ENCODE data around the gene SLC6A2.
A peak's percentile ranks its signal among the peaks of the same experiment; 100 is the strongest.

Gene SLC6A2

DNA sequence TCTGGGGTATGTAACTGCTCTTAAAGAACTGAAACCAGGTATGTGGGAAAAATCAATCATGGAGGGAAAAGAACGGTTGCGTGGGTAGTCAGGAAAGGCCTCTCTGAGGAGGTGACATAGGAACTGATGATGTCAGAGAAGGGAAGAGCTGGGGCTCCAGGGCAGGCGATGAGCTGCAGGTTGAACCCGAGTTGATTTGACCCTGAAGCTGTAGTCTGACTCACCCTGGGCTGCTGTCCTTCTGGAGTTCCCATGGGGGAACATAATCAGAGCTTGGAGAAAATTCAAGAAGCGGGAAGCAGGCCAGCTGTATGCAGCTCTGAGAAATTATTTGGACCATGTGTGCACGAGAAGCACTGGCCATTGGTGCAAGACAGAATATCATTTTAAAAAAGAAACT, 16.7 kb downstream of the SLC6A2 start:
- DNase-seq: no peak

DNA sequence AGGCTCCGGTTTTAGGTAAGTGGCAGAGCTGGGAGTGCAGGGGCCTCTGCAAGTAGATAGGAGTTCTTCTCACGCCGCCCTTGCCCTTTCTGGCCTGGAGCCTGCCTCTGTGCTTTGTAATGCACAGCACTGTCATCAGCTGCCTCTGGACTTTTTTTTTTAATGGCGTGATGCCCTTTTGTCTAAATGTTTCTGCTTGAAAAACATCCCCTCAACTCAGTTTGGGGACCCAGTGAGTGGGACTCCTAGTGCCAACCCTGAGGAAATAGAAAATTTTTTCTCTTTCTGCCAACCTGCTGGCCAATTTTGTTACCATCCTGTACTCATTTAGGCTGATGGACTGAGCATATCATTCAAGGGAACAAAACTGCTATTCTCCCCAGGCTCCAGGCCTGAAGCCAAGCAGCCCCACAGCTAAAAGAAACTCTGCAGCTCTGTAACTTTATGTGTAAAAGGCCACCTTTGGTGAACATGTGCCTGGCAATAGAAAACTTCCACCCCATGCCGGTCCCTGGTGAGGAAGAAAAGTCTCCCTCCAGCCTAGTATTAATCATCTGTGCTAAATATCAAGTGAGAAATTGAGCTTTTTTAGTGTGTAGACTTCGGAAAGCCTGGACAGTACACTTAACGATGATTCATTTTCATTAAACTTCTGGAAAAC, 22.5 kb downstream of the SLC6A2 start:
- DNase-seq: no peak

DNA sequence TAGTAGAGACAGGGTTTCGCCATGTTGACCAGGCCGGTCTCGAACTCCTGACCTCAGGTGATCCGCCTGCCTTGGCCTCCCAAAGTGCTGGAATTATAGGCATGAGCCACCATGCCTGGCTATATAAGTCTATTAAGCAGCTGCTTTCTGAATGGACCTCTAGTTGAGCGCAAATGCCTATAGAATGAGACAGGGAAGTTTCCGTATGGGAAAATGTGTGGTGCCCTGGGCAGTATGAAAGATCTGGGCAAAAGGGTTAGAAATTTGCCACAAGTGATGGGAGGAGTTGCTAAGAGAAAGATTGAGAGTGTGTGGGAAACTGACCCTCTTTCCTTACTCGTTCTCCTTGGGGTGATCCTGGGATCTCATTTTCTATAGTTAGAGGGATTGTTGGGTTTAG, 26.3 kb downstream of the SLC6A2 start:
- DNase-seq: no peak

DNA sequence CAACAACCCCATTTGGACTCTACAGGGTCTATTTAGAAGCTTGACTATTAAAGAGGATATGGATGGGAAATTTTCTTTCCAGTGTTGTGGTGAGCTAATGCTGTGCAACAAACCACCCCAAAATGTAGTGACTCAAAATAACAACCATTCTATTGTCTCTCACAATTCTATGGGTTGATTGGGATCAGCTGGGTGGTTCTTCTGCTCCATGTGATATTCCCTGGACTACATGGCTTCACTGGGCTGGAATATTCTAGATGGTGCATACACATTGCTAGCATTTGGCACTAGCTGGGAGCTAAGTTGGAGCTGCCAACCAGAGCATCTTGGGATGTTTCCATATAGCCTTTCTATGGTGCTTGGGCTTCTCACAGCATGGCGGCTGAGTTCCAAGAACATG, 30.2 kb downstream of the SLC6A2 start:
- no peak for DNase-seq

DNA sequence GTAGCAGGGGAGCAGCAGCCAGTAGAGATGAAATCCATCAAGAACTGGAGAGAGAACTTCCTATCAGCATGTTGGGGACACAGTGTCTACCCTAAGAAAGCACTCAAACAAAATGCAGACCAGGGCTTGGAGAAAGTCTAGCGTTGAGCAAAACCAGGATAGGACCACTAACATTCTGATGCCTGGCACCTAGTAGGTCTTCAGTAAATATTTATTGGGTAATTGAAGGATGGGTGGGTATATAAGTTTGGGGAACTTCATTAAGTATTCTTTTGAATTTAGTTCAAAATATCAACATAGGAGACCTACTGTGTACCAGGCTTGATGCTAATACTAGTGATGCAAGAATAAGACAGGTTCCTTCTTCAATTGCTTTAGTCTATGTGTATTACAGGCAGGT, 30.9 kb downstream of the SLC6A2 start:
- DNase-seq: no peak

DNA sequence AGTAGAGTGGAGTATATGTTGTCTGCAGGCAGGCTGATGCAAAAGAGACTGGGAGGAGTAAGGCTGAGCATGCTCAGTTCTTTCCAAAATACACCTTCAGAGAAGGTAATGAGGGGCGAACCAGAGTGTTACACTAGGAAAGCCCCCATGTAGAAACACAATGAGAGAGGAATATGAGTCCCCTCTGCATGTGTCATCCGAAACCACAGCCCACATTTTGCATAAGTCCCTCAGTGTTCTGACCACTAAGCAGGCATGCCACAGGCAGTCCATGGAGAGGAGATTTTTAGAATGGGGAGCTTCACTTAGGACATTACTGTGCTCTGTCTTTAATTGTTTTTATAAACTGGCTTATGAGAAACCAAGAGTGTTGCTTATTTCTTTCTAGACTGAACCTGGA, 32.0 kb downstream of the SLC6A2 start:
- no peak for DNase-seq

DNA sequence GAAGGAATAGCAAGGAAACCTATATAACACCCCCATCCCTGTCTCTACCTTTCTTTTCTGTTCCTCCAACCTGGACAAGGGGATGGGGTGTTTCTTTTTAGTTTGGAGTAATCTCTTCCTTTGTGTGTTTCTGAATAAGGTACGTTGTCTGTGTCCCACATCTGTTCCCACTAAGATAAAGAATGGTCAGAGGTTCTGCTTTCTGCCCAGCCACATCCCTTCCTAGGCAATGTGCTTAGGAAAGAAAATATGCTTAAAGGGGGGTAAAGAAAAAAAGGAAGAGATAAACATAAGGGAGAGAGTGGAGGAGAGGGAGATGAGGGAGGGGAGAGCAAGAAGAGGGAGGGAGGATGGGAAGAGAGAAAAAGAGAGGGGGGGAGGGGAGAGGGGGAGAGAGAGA, 35.1 kb downstream of the SLC6A2 start:
- DNase-seq: no peak

DNA sequence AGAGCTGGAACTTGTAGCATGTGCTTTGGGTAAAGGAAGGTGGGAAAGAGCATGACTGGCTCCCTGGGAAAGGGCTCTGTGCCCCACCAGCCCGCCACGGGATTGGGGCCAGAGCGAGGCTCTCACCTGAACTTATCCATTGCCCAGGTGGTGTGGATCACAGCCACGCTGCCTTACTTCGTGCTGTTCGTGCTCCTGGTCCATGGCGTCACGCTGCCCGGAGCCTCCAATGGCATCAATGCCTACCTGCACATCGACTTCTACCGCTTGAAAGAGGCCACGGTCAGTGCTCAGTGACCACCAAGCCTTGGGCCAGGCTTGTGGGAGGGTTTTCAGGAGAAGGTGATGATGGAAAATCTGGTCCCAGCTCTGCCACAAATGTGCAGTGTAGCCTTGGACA, 36.0 kb downstream of the SLC6A2 start:
- DNase-seq: no peak

DNA sequence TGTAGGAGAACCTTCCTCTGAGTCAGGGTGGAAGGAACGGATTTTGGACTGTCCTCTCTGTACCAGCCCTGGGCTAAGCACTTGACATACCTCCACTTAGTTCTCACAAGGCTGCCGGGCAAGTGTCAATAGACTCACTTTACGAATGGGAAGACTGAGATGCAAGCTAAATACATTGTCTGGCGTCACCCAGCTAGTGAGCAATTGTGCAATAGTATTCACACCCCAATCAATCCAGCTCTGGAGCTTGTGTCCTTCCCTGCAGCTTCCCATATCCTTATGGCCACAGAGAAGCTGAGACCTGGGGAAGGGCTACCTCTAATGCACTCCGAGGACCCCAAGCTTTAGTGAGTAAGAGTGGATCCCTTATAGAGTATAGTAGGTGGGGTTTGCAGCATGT, 39.8 kb downstream of the SLC6A2 start:
- DNase-seq: no peak

DNA sequence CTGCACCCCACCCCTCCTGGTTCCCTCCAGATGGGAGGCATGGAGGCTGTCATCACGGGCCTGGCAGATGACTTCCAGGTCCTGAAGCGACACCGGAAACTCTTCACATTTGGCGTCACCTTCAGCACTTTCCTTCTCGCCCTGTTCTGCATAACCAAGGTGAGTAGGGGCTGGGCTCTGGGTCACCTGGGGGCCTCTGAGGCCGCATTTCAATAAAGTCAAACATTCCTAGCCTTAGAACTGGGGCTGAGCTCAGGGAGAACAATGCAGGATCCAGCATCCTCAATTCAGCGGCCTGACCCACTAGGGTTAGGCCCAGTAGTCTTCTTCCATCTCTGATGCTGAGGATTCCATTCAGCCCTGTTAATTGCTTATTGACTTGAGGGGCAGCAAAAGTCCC, 42.1 kb downstream of the SLC6A2 start:
- DNase-seq: peak; percentile 12

DNA sequence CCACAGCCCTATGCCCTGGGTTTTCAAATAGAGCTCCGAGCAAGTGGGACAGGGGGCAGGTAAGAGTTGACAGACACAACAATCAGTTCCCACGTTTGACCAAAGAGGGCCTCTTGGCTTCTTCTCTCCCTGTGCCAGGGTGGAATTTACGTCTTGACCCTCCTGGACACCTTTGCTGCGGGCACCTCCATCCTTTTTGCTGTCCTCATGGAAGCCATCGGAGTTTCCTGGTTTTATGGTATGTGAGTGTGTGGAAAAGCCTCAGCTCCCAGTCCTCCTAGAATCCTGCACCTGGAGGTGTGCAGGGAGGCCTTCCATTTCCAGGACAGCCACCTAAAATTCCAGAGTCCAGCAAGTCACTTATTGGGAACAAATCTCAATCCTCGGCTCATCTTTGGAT, 42.5 kb downstream of the SLC6A2 start:
- no peak for DNase-seq

DNA sequence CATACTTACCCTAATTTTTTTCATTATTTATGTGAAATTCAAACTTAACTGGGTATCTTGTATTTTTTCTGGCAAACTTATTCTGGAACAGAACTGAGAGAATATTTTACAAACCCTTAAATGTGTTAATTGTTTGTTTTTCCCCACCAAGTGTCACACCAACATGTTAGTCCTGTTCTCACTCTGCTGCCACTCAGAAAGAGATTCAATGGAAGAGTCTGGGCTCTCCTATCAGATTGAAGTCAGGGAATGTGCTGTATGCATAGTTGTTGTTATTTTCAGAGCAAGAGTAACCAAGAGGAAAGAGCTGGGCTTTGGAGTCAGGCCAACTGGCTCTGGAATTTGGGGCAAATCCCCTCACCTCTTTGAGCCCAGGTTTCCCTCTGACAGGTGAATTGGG, 43.2 kb downstream of the SLC6A2 start:
- DNase-seq: peak; percentile 9

DNA sequence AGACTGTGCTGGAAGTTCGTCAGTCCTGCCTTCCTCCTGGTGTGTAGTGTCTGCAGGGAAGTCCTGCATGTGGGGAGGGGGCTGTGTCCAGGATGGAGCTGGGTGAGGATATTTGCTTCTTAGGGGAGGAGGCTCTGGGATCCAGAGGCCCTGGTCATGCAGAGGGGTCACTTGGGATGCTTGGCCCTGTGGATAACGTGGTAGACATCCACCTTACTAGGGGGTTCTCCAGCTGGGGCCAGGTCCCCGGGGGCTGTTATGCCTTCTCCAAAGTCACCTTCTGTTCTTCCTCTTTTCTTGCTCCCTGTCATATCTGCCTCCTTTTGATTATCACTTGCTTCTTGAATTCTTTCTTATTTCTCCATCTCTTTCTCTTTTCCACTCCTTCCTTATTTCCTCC, 43.8 kb downstream of the SLC6A2 start:
- peak; percentile 28 for DNase-seq

DNA sequence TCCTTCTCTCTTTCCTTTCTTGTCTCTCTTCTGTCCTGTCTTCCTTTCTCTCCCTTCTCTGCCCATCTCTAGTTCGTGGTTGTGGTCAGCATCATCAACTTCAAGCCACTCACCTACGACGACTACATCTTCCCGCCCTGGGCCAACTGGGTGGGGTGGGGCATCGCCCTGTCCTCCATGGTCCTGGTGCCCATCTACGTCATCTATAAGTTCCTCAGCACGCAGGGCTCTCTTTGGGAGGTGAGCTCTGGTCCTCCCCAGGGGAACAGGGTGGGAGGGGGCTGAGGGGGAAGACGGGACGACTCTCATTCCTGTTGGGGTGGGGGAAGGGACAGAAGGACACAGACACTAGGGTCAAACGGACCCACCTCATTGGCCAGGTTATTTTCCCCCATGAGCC, 44.3 kb downstream of the SLC6A2 start:
- peak; percentile 2 for DNase-seq

DNA sequence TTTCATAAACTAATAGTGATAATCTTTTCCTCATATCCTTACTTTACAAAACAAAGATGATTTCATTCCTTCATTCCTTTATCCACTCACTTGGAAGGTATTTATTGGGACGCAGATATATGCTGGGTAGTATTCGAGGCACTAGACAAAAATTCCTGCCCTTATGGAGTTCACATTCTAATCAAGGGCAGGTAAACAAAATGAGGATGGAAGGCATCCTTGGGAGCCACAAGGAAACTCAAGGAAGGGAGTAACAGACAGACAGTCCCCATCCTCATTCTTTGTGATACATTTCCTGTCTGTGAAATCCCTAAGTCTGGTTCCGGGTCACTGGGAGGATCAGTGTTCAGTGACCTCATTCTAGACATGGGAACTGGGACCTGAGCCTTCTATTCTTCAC, 45.2 kb downstream of the SLC6A2 start:
- DNase-seq: no peak

DNA sequence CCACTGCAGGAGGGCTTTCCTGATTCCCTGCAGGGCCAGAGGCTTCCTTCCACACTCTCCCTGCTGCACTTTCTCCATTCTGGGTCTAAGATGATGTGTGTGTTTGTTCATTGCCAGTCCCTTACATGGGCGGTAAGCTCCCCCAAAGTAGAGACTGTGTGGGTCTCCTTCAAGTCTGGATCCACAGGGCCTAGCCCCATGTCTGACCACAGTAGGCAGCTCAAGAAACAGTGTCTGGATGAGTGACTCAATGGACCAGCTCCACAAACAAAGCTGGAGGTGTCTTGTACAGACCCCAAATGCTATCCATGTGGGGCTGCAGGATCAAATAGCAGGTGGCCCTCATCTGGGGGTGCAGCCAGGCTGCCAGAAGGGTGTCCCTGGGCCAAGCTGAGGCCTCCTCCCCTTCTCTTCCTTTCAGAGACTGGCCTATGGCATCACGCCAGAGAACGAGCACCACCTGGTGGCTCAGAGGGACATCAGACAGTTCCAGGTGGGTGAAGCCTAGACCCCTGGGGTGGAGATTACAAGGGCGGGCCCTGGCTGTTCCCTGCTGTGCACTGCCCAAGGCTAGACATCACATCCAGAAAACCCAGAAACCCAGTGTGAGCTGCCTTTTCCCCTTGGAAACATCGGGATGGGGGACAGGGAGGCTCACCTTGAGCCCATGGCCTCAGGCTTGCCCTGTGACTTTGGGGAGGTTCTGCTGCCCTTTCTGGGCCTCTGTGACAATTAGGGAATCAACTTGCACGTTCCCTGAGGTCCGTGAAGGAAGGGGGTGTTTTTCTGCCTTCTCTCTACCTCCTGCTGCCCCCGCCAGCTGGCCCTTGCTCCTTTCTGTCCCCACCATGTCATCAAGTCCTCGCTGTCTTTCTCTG, 45.9 kb downstream of the SLC6A2 start:
- DNase-seq: peak; percentile 70

DNA sequence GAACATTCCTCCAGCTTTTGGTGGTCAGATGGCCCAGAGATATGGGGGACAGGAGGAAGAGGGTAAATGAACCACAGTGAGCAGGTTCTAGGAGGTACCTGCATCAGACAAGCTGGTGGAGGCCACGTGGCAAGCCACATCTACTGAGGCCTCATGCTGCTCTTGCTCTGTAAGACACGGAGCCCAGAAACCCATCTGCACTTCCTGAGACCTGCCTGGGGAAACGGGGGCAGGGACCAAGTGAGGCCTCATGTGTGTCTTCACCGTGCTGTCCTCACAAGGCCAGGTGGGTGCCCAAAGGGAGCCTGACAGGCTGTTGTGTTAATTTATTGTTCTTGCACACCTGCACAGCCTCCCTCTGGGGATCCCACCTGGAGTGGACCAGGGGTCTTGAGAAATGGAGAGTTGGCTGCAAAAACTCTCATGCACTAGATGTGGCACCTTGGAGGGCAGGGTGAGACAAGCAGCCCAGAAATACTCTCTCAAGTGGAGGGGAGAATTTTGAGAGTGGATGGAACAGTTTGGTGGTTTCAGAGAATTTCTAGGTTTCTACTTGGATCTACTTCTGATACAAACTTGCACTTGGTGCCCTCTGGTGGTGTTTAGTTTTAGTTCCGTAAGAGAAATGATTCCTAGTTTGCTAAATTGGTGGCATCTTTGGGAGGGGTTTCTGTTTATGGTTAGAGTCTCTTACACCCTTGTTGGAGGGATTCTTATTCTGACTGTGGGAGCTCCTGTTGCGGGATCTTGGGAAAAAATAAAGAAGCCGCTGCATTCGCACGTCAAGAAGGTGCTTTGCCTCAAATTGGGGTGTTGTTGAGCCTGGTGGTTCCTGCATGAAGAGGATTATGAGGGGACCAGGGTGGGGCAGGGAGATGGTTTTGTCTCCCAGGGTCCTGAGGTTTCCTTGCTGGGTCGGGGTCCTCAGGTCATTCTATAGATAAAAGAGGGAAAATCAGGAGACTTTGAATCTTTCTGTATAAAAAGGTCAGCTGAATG, 47.5 kb downstream of the SLC6A2 start:
- DNase-seq: no peak

DNA sequence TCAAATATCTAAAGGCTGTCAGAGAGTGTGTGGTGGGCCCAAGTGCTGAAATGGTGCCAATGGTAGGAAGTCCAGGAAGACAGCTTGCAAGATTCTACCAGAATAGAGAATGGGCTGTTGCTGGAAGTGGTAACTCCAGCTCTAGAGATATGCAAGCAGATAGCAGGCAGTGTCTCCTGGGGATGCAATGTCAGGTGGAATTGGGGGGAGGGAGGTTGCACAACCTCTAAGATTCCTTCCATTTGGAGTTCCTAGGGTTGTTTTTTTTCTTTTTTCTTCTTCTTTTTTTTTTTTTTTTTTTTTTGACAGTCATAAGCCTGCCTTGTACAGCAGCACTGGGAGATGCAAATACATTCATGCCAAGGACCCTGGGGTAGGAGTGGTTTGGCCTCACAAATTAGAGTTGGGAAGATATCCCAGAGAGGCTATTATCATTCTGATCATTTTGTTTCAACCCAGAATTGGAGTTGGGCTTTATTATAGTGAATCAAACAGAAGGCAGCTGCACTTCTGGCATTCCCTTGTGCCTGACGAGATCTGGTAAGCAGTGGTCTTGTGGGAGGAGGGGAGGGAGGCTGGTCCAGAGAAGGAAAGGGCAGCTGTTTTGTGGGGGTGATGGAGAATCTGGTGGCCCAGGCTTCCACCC, 51.1 kb downstream of the SLC6A2 start:
- DNase-seq: no peak

DNA sequence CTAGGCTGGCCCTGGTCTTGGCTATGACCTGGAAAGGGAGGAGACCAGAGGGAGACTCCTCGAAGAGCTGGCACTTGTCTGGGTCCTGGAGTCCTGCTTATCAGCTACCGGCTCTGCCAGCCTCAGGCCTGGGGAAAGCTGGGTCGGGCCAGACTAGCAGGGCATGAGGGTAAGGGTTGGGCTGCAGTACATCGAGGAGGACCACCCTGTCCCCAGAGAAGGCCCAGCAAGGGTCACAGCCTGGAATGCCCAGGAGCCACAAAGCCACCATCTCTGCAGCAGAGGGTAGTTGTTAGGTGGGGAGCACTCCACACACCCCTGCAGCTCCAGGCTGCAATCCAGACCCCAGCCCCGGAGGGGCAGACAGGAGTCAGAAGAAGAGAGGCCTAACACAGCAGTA, 54.0 kb downstream of the SLC6A2 start:
- DNase-seq: no peak

DNA sequence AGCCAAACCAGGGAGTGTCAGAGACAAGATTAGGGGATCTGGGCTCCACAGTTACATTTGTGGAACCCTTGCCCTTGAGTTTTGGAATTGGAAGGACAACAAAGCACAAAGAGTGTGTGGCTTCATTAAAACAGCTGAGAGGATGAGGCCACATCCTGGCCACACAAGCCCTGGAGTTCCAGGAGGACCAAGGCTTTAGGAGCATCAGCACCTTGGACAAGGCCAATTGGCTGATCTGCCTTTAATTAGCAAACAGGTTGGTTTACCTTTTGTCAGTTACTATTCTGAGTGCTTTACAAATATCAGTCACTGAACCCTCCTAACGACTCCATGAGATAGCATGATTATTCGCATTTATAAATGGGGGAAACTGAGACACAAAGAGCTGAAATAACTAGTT, 54.7 kb downstream of the SLC6A2 start:
- no peak for DNase-seq

DNA sequence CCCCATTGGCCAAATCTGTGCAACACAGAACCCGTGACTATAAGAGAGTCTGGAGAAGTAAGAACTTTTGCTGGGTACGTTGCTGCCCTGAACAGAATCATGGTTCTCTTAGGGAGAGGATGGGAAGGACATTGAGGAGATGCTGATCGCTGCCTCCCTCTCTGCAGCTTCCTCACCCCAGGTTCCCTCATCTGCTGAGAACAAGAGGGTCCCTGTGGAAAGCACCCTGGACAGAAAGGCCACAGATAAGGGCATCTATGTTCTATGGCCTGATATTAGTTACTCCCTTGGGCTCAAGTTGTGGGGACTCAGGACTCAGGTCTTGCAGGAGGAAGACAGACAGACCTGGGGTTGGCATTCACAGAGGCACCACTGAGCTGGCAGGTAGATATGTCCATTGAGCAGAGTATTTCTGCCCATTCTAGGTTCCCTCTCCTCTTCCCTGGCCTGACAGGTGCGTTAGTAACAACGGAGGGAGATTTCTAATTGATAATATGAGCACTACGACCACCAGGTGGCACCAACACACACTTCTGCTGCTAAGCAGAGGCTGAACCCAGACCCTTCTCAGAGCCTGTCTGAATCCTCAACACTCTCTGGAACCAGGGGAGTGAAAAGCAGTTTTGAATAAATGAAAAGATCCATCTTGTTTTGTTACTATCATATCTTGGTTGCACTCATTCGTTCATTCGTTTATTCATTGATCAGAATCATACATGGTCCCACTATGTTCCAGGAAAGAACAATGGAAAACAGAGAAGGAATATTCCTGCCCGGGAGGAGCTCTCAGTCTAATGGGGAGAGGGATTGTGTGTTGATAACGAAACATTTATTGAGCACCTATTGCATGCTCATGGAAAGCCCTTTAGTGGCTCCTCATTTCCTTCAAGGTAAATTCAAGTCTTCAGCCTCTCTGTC, 56.4 kb downstream of the SLC6A2 start:
- peak; percentile 66 for DNase-seq

DNA sequence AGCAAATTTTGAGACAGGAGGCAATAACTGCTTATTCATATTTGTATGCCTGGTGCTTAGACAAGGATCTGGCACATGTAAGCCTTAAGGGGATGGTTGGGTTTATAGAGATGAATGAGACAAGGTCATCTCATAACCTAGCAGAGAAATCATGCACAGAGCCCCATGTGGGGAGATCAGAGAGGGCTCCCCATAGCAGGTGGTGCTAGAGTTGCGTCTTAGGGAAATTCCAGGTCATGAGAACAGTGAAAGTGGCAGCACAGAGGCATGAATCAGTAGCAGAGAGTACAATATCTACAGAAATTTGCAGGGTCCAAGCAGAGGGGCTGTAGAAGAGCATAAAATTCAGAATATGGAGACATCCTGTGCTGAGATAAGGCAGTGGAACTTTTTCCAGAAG, 57.3 kb downstream of the SLC6A2 start:
- no peak for DNase-seq

Data from right forelimb (tissue), 1 donor.